Activated CD8-positive, alpha-beta T cell treated with anti-CD3 and anti-CD28 coated beads for 36 hours (primary cell): ENCODE data around the gene CFAP298. TPM values are rescaled to one million over a fixed set of nuclear protein-coding genes. Genes with fewer than 3 reads are reported as not detected.
"Not testable (repeated sequence)": the region's sequence is repeated elsewhere in the genome, so short reads cannot be mapped to it uniquely, and the experiment has no call there.

Source experiments
- ATAC-seq: fragments of 200-7000 bp; cut with Tn5 transposase; one replicate; pipeline ENCODE4 v1.10.0; 2021; ENCODE audit warnings: mild to moderate bottlenecking, moderate library complexity
- CTCF ChIA-PET: fragments of 350-600 bp; sonication (Branson Sonifier 250); formaldehyde crosslinking; loops from one replicate; lab custom pipeline; 2021; ENCODE audit warnings: antibody characterized with exemption; lab: Charles Lee
- POLR2A ChIA-PET: fragments of 350-600 bp; sonication (Branson Sonifier 250); formaldehyde crosslinking; loops from one replicate; lab custom pipeline; 2021; ENCODE audit warnings: antibody characterized with exemption; lab: Charles Lee
- DNase-seq: peaks from one replicate; pipeline ENCODE4 v3.0.0-alpha.2; 2020
- H3K27ac Mint-ChIP-seq: one replicate; pipeline ENCODE4 v1.8.0; 2021; ENCODE audit warnings: mild to moderate bottlenecking, mixed read lengths
- H3K27me3 Mint-ChIP-seq: one replicate; pipeline ENCODE4 v1.8.0; 2021; ENCODE audit warnings: mixed read lengths
- H3K36me3 Mint-ChIP-seq: one replicate; pipeline ENCODE4 v1.8.0; 2021; ENCODE audit warnings: low read depth, mixed read lengths
- H3K4me1 Mint-ChIP-seq: one replicate; pipeline ENCODE4 v1.8.0; 2021; ENCODE audit warnings: low read depth, mixed read lengths
- H3K4me3 Mint-ChIP-seq: one replicate; pipeline ENCODE4 v1.8.0; 2021; ENCODE audit warnings: mild to moderate bottlenecking, moderate library complexity, mixed read lengths
- H3K9me3 Mint-ChIP-seq: one replicate; pipeline ENCODE4 v1.8.0; 2021; ENCODE audit warnings: mixed read lengths
- CTCF ChIP-seq: fragments of 200-600 bp; IDR thresholded peaks from one replicate; pipeline ENCODE4 v1.8.0; 2022; ENCODE audit warnings: antibody characterized with exemption, mild to moderate bottlenecking
- intact Hi-C: fragments of 100-400 bp; cut with micrococcal nuclease; formaldehyde crosslinking; loops from one replicate; pipeline ENCODE4 v1.10.0; 2022
- total RNA-seq, 2 experiments: library from RNA; stranded (reverse); gene quantifications; one replicate each; pipeline ENCODE4 v1.2.3, GENCODE V29; 2021

CFAP298 gene
- total RNA-seq, 2 experiments from 2014 or later, result 36.2 to 39.5 TPM

GRCh38 chr21:32613436-32614043 lies 1.4 kb upstream of the CFAP298 start:
- Mint-ChIP-seq H3K36me3 (peaks cover 10% of the 10 kb centered on the region), H3K4me1 (peaks cover 10% of the 10 kb centered on the region), H3K9me3 (no peaks in the 10 kb centered on the region), H3K4me3 (peak overlapping the region; percentile 99), H3K27me3 (peaks cover 2% of the 10 kb centered on the region), H3K27ac (peak overlapping the region; percentile 81)
- ATAC-seq, result no peak
- DNase-seq, result no peak
- intact Hi-C loops, result no loop called here
- POLR2A ChIA-PET, result interaction anchor here (1.0 to 1.6 kb wide), 3 partner anchors 24 to 202 kb away, joined by 3 to 8 read pairs (median 3); partner anchors contain the start of gene EVA1C
- TF ChIP-seq CTCF, result no peak
- CTCF ChIA-PET, result interaction anchor here (1.0 to 5.4 kb wide), 3 partner anchors 14 to 200 kb away, joined by 3 to 67 read pairs (median 4); no protein-coding TSS in a partner anchor

DNA sequence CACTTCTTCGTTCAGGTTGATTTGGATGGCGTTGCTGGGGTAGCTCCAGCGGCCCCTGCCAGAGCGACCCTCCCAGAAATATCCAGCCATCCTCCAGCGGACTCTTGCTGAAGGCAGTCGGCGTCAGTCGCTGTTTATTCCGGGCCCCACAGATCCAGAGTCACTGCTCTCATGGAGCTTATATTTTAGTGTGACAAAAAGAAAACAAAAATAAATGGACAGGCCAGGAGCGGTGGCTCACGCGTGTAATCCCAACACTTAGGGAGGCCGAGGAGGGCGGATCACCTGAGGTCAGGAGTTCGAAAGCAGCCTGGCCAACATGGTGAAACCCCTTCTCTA lies 791 bp upstream of the CFAP298 start:
- POLR2A ChIA-PET, result interaction anchor here (1.0 to 1.6 kb wide), 4 partner anchors 25 to 221 kb away, joined by 3 to 8 read pairs (median 4); partner anchors contain the start of gene EVA1C
- no peaks in the 10 kb centered on the region for H3K27me3 Mint-ChIP-seq
- CTCF ChIA-PET, result interaction anchor here (0.9 to 5.4 kb wide), 4 partner anchors 13 to 220 kb away, joined by 3 to 67 read pairs (median 4); partner anchors contain the start of gene URB1
- H3K4me1 Mint-ChIP-seq, result peaks cover 10% of the 10 kb centered on the region
- peak overlapping the region; percentile 99 for H3K4me3 Mint-ChIP-seq
- no peak for DNase-seq
- peak overlapping the region; percentile 81 for H3K27ac Mint-ChIP-seq
- ATAC-seq, result peak; percentile 8
- no peak for TF ChIP-seq CTCF
- intact Hi-C loops, result no loop called here
- H3K9me3 Mint-ChIP-seq, result no peaks in the 10 kb centered on the region
- H3K36me3 Mint-ChIP-seq, result peaks cover 10% of the 10 kb centered on the region

DNA sequence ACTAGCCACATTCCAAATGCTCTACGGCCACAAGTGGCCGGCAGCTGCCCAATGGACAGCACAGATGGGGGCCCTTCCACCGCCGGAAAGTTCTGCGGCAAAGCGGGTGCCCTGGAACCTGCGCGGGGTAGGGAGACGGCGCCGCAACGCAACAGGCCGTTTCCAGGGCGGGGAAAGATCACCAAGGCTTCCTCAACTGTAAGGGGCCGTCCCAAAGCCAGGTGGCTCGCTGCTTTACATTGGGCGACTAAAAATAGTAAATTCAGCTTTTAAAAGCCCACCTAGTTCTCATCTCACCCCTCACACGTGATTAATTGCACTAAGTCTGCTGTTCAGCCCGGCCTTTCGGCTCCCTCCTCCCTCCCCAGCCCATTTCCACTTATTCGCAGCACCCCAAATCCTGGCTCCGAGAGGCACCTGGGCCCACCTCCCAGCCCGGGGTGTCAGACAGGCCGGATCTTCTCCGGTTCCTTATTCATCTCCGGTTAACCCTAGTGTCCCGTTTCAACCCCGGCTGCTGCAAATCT lies 643 bp downstream of the CFAP298 start:
- Mint-ChIP-seq H3K4me3 (peak overlapping the region; percentile 99), H3K27ac (peak overlapping the region; percentile 81), H3K36me3 (peaks cover 14% of the 10 kb centered on the region), H3K9me3 (no peaks in the 10 kb centered on the region), H3K27me3 (no peaks in the 10 kb centered on the region), H3K4me1 (peaks cover 10% of the 10 kb centered on the region)
- POLR2A ChIA-PET, result interaction anchor here (1.2 to 1.9 kb wide), 3 partner anchors 197 to 332 kb away, joined by 3 to 8 read pairs (median 8); partner anchors contain the start of genes EVA1C and MIS18A
- TF ChIP-seq CTCF, result no peak
- ATAC-seq (peak; percentile 28), DNase-seq (peak; percentile 61)
- CTCF ChIA-PET, result interaction anchor here (0.9 to 5.4 kb wide), 5 partner anchors 12 to 219 kb away, joined by 3 to 67 read pairs (median 4); no protein-coding TSS in a partner anchor
- intact Hi-C loops, result no loop called here

DNA sequence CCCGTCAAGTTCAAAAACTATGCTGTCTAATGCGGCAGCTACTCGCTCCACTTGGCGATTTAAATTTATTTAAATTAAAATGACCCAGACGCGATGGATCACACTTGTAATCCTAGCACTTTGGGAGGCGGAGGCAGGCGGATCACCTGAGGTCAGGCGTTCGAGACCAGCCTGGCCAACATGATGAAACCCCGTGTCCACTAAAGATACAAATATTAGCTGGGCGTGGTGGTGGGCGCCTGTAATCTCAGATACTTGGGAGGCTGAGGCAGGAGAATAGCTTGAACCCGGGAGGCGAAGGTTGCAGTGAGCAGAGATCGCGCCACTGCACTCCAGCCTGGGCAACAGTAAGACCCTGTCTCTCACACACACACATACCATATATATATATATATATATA lies 1.2 kb downstream of the CFAP298 start:
- DNase-seq, ATAC-seq, H3K27me3 Mint-ChIP-seq, H3K27ac Mint-ChIP-seq, H3K9me3 Mint-ChIP-seq, intact Hi-C loops: not testable (repeated sequence)
- CTCF ChIA-PET, result interaction anchor here (5.4 kb wide), 1 partner anchor 11 kb away, joined by 67 read pairs; no protein-coding TSS in a partner anchor
- H3K36me3 Mint-ChIP-seq, result peaks cover 20% of the 10 kb centered on the region
- POLR2A ChIA-PET, result interaction anchor here (1.2 to 1.9 kb wide), 2 partner anchors 197 to 332 kb away, joined by 3 to 8 read pairs; partner anchors contain the start of gene MIS18A
- H3K4me3 Mint-ChIP-seq, result peak overlapping the region; percentile 99
- H3K4me1 Mint-ChIP-seq, result peaks cover 11% of the 10 kb centered on the region

- Mint-ChIP-seq H3K36me3 (peaks cover 33% of the 10 kb centered on the region), H3K9me3 (no peaks in the 10 kb centered on the region), H3K27ac (no peak overlapping the region), H3K4me3 (no peak overlapping the region), H3K27me3 (no peaks in the 10 kb centered on the region), H3K4me1 (peaks cover 11% of the 10 kb centered on the region)
- ChIA-PET CTCF (interaction anchor here (0.6 to 5.4 kb wide), 3 partner anchors 9 to 206 kb away, joined by 3 to 67 read pairs (median 3); no protein-coding TSS in a partner anchor), POLR2A (no interaction called here)
- no peak for DNase-seq
- intact Hi-C loops, result no loop called here
- no peak for TF ChIP-seq CTCF
- ATAC-seq, result no peak
Observed at GRCh38 chr21:32608851-32609250, 3.3 kb downstream of the CFAP298 start.
